ENCODE data around the gene DIPK1C.

DIPK1C gene

DNA sequence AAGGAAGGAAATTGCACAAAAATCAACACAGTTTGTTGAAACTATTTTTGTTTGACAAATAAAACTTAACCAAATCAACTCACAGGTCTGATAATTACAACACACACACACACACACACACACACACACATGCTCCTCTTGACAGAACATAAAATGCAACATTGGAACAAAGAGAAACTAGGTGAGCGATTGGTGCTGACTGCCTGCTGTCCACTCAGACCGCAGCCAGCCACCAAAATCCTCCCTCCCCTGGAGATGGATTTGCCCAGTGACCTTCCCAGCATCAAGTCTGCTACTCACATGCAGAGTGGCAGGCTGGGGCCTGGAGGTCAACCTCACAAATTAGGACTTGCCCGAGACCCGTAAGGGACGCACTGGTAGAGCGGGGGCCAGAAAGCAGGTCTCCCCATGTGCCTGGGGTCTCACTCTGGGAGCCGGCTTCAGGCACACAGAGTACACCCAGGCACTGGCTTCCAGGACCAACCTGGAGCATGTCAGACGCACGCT lies 61.4 kb downstream of the DIPK1C start:
- no peak for DNase-seq (ENCODE audit: low read depth, low spot score)
- H3K27ac ChIP-seq = no peak overlapping the region

DNA sequence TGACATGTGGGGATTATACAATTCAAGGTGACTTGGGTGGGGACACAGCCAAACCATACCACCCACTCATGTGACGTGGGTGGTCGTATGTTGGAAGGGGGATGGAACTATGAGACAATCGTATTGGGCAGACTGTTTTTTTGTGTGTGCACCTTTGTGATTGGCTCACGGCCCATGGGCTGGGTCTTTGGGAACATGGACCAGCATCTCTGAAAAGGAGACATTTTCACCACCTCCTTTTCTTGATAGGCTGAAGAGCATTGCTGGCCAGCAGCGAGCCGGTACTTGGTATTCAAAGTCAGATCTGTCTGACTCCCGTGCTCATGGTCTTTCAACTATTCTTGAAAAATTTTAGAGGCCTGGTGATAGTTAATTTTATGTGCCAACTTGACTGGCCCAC lies 62.1 kb downstream of the DIPK1C start:
- DNase-seq (ENCODE audit: low read depth, low spot score) = no peak
- no peak overlapping the region for H3K27ac ChIP-seq

- DNase-seq (ENCODE audit: low read depth, low spot score) = no peak
Observed at GRCh38 chr18:74392323-74392722, 64.8 kb downstream of the DIPK1C start.

GRCh38 chr18:74390900-74391299 lies 66.2 kb downstream of the DIPK1C start:
- no peak for DNase-seq (ENCODE audit: low read depth, low spot score)

More at GRCh38 chr18:74392323-74392722, 64.8 kb downstream of the DIPK1C start:
- H3K27ac ChIP-seq = no peak overlapping the region

GRCh38 chr18:74389991-74390390 lies 67.1 kb downstream of the DIPK1C start:
- no peak for DNase-seq (ENCODE audit: low read depth, low spot score)
- no peak overlapping the region for H3K27ac ChIP-seq

More at GRCh38 chr18:74390900-74391299, 66.2 kb downstream of the DIPK1C start:
- no peak overlapping the region for H3K27ac ChIP-seq

DNA sequence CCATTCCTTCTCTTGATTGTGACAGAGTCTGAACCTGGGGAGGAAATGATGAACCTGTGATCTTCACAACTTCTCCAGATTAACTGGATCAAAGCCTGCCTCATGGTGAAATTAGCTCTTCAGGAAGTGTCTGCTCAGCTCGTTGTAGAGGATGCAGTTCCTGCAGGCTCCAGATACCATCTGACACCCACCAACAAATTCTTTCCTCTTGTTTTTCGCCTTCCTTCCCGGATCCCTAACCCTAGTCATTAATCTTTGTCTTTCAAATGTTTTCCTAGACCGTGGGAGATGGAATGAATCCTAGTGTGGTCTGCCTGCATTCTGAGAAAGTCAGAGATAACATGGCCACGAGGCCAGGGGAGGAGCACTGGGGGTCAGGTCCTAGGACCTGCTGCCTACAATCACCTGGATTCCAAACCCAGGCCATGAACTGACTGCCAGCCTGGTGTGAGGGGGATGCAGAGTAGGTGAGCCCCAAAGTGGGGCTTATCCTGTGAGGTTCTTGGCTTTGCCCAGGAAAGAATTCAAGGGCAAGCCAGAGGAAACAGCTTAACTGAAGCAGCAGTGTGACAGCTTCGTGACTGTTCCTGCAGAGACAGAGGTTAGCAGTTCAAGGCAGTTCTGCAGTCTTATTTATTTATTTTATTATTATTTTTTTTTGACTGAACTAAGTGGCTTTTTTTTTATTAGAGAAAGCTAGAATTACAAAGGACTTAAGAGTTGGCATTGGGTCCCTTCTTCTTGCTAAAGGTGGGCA lies 67.8 kb downstream of the DIPK1C start:
- DNase-seq (ENCODE audit: low read depth, low spot score) = no peak
- no peak overlapping the region for H3K27ac ChIP-seq

DNA sequence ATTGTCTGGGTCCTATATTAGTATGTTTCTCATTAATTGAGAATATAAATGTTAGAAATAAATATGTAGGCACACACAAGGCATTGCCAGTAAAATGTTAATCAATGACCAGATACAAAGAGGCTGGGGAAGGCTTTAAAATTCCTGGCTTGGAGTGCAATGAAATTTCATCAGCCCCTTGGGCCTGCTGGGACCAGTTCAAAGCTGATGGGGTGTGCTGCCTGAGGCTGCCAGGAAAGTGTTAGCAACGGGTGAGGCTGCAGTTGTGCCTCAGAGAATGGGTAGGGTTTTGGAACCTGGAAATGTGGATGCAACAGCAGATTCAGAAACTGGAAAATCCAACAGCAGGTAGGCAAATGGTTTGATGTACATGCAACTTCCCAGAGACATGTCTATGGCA lies 68.9 kb downstream of the DIPK1C start:
- DNase-seq (ENCODE audit: low read depth, low spot score) = no peak
- H3K27ac ChIP-seq = no peak overlapping the region

- DNase-seq (ENCODE audit: low read depth, low spot score) = no peak
- H3K27ac ChIP-seq = no peak overlapping the region
Observed at GRCh38 chr18:74387383-74387782, 69.7 kb downstream of the DIPK1C start.

Data from epithelial cell of prostate (primary cell).